GM12878 (cell line): ENCODE data around the gene RIMS3. TPM values are rescaled to one million over a fixed set of nuclear protein-coding genes. Genes with fewer than 3 reads are reported as not detected.

ENCODE experiments used
- ATAC-seq: fragments of 200-7000 bp; cut with Tn5 transposase; 3 replicates; pipeline ENCODE4 v1.9.1; 2020; ENCODE audit warnings: mild to moderate bottlenecking, moderate library complexity
- BruUV-seq: library from RNA; stranded (reverse); fragments of 400-500 nt; replicated peaks from 2 replicates; lab custom pipeline; 2021; lab: Mats Ljungman, UMichigan
- CTCF ChIA-PET: fragments of 300-600 bp; sonication (Branson Sonifier 250); formaldehyde crosslinking; extraction: SDS; loops from one replicate; lab custom pipeline; 2021; ENCODE audit warnings: inconsistent platforms; lab: Yijun Ruan, JAX
- POLR2A ChIA-PET: fragments of 350-600 bp; formaldehyde crosslinking; extraction: SDS; loops from one replicate; lab custom pipeline; 2021; ENCODE audit warnings: inconsistent platforms; lab: Charles Lee
- RAD21 ChIA-PET: fragments of 300-600 bp; sonication (Branson Sonifier 250); formaldehyde crosslinking; loops from one replicate; lab custom pipeline; 2023; ENCODE audit warnings: antibody characterized with exemption; ENCODE audit not compliant: unreplicated experiment; lab: Charles Lee
- SMC1A ChIA-PET: fragments of 300-600 bp; sonication (Branson Sonifier 250); formaldehyde crosslinking; loops from one replicate; lab custom pipeline; 2023; ENCODE audit not compliant: unreplicated experiment, uncharacterized antibody; lab: Charles Lee
- DNase-seq: peaks from one replicate; pipeline ENCODE4 v3.0.0-alpha.2; 2011; ENCODE audit warnings: low read depth, low spot score
- FAIRE-seq: peaks from 3 replicates; lab custom pipeline; 2011; peaks lifted over from hg19 to GRCh38; lab: Jason Lieb, UNC
- H2AFZ ChIP-seq: 2 replicates; pipeline ENCODE4 v1.6.0; 2011; ENCODE audit warnings: low read depth, low read length, control low read depth; ENCODE audit not compliant: control insufficient read depth
- H3K27ac ChIP-seq: 2 replicates; pipeline ENCODE4 v1.5.1; 2011; ENCODE audit warnings: control low read depth; ENCODE audit not compliant: control insufficient read depth, insufficient read depth
- H3K27me3 ChIP-seq, 2 experiments: replicated peaks in 1 of 2; 2 replicates each; pipeline versions ENCODE4 v1.6.0 to v1.6.1; 2011; ENCODE audit warnings: low read length in 1 of 2; ENCODE audit not compliant: control insufficient read depth in 2 of 2, insufficient read depth in 2 of 2
- H3K36me3 ChIP-seq, 2 experiments: 2 replicates each; pipeline ENCODE4 v1.5.1; 2011; ENCODE audit warnings: low read length in 1 of 2; ENCODE audit not compliant: control insufficient read depth in 2 of 2, insufficient read depth in 2 of 2
- H3K4me1 ChIP-seq: 2 replicates; pipeline ENCODE4 v1.6.1; 2011; ENCODE audit warnings: mild to moderate bottlenecking, low read length, moderate library complexity, mixed read lengths; ENCODE audit not compliant: control insufficient read depth, insufficient read depth
- H3K4me2 ChIP-seq: 2 replicates; pipeline ENCODE4 v1.6.0; 2011; ENCODE audit warnings: control low read depth; ENCODE audit not compliant: control insufficient read depth, insufficient read depth
- H3K4me3 ChIP-seq: fragments of 200-600 bp; sonication (generic); 2 replicates; pipeline ENCODE4 v1.5.1; 2016
- H3K79me2 ChIP-seq: 2 replicates; pipeline ENCODE4 v1.6.0; 2011; ENCODE audit warnings: low read length; ENCODE audit not compliant: control insufficient read depth, insufficient read depth
- H3K9ac ChIP-seq: 2 replicates; pipeline ENCODE4 v1.8.0; 2011; ENCODE audit warnings: low read length, control low read depth, mixed read lengths; ENCODE audit not compliant: control insufficient read depth, insufficient read depth
- H3K9me3 ChIP-seq: replicated peaks from 3 replicates; pipeline ENCODE4 v1.5.1; 2011; ENCODE audit warnings: mild to moderate bottlenecking, low read length; ENCODE audit not compliant: control insufficient read depth, insufficient read depth
- H4K20me1 ChIP-seq: 2 replicates; pipeline ENCODE4 v1.6.0; 2011; ENCODE audit not compliant: control insufficient read depth, insufficient read depth
- ASH2L ChIP-seq: fragments of 300-600, 200-600 bp; sonication (generic); IDR thresholded peaks from 2 replicates; pipeline ENCODE4 v1.6.1; 2017; ENCODE audit warnings: low read depth, mild to moderate bottlenecking, borderline replicate concordance
- BACH1 ChIP-seq: fragments of 450-650 bp; IDR thresholded peaks from 2 replicates; pipeline ENCODE4 v1.6.1; 2017; ENCODE audit warnings: mild to moderate bottlenecking, borderline replicate concordance
- CHD1 ChIP-seq: IDR thresholded peaks from 2 replicates; pipeline ENCODE4 v1.6.1; 2012; ENCODE audit warnings: low read depth, low read length, improper control_type of control experiment
- HDGF ChIP-seq: fragments of 450-650 bp; IDR thresholded peaks from 2 replicates; pipeline ENCODE4 v1.6.1; 2016; ENCODE audit warnings: antibody characterized with exemption
- KDM1A ChIP-seq: fragments of 200-600 bp; sonication (generic); IDR thresholded peaks from 2 replicates; pipeline ENCODE4 v1.6.1; 2016; ENCODE audit warnings: borderline replicate concordance
- MYC ChIP-seq: IDR thresholded peaks from 2 replicates; pipeline ENCODE4 v1.6.1; 2011; ENCODE audit warnings: mild to moderate bottlenecking, low read length, moderate library complexity, inconsistent platforms; ENCODE audit not compliant: insufficient read depth, insufficient replicate concordance, insufficient read length, severe bottlenecking
- NFYA ChIP-seq: IDR thresholded peaks from 2 replicates; pipeline ENCODE4 v1.6.1; 2011; ENCODE audit warnings: low read depth, mild to moderate bottlenecking, low read length, improper control_type of control experiment, borderline replicate concordance
- POLR2AphosphoS2 ChIP-seq: IDR thresholded peaks from 2 replicates; pipeline ENCODE4 v1.6.1; 2011; ENCODE audit warnings: low read depth, mild to moderate bottlenecking, low read length, improper control_type of control experiment, moderate library complexity
- POLR2AphosphoS5 ChIP-seq: IDR thresholded peaks from 2 replicates; pipeline ENCODE4 v1.6.1; 2011; ENCODE audit warnings: mild to moderate bottlenecking, low read length, inconsistent platforms
- SMAD1 ChIP-seq: fragments of 450-650 bp; IDR thresholded peaks from 2 replicates; pipeline ENCODE4 v1.6.1; 2018; ENCODE audit warnings: mild to moderate bottlenecking, low read depth; ENCODE audit not compliant: partially characterized antibody
- SMC3 ChIP-seq: IDR thresholded peaks from 2 replicates; pipeline ENCODE4 v1.6.1; 2011; ENCODE audit warnings: low read length, improper control_type of control experiment, borderline replicate concordance
- TCF7 ChIP-seq: IDR thresholded peaks from 2 replicates; pipeline ENCODE4 v1.6.1; 2014; ENCODE audit warnings: antibody characterized with exemption, borderline replicate concordance
- YY1 ChIP-seq: IDR thresholded peaks from 2 replicates; pipeline ENCODE4 v1.6.1; 2011; ENCODE audit warnings: low read depth, mild to moderate bottlenecking, low read length
- WGBS: methylation state at CpG from one replicate; pipeline ENCODE4 v1.1.6; 2016; ENCODE audit warnings: low lambda C conversion rate; ENCODE audit not compliant: insufficient replicate concordance, insufficient coverage; ENCODE audit errors: missing lambda C conversion rate; 5-methylcytosine and 5-hydroxymethylcytosine counted together
- in situ Hi-C: fragments of 300-500 bp; cut with MboI; formaldehyde crosslinking; loops from 9 replicates; pipeline ENCODE4 v1.14.3; 2018; ENCODE audit warnings: mixed read lengths
- intact Hi-C: fragments of 100-400 bp; cut with micrococcal nuclease; formaldehyde crosslinking; loops from one replicate; pipeline ENCODE4 v1.14.2; 2022; ENCODE audit not compliant: unreplicated experiment
- polyA plus RNA-seq, 11 experiments: library from polyadenylated mRNA; depleted of rRNA in 4 of 11; unstranded in 6 of 11; stranded (reverse) in 5 of 11; fragments of >200 nt; fragmentation: Nextera tagmentation in 4 of 11; fragmentation: Illumina TruSeq in 1 of 11; extraction: Ambion mirVana in 4 of 11; extraction: Trizol in 1 of 11; gene quantifications; 1 replicate in 1 of 11; 2 replicates in 10 of 11; pipeline versions ENCODE4 v1.2.1 to v1.2.3, GENCODE V29; 2011 to 2016; ENCODE audit warnings: inconsistent platforms in 2 of 11, missing spikeins in 2 of 11, low read depth in 1 of 11
- total RNA-seq, 4 experiments: library from RNA; depleted of rRNA in 3 of 4; stranded (reverse); fragments of >200 nt in 3 of 4; fragmentation: Illumina TruSeq in 1 of 4; extraction: Trizol in 1 of 4; gene quantifications; 2 replicates each; pipeline versions ENCODE4 v1.2.1 to v1.2.3, GENCODE V29; 2013 to 2021
- TF ChIP-seq, protein P1 (sequence below): fragments of 450-650 bp; IDR thresholded peaks from 2 replicates; pipeline ENCODE4 v1.6.1; 2017; ENCODE audit warnings: mild to moderate bottlenecking, moderate library complexity

RIMS3 gene
- total and polyA plus RNA-seq, 10 of the 15 experiments (the other 5 are each of a cell fraction or from before 2014, with no cell fraction given), result 0.02 to 4.7 (median 0.39) TPM

DNA sequence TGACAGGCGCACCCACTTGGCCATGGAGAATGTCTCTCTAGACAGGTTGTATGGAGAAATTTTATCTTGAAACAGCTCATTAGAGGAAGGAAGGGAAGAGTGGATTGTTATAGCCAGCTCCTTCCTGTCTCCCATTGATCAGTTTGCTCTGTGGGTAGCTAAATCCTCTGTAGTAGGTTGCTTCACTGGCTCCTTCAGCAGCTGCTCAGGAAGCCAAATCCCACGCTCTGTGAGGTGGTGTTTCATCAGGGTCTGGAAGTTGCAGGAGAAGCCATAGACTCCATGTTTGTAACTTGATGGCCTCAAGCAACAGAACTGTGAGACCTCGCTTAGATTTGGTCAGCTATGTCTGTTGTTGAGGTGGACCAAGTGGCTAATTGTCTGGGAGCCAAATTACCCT is 19.2 kb upstream of the RIMS3 start:
- no peak overlapping the region for H3K4me3 ChIP-seq
- no peaks in the 10 kb centered on the region; the same call in 1 of the 2 replicates for H3K79me2 ChIP-seq
- ChIA-PET SMC1A (interaction anchor here (0.7 to 1.7 kb wide), 6 partner anchors 11 to 90 kb away, joined by 3 to 11 read pairs (median 5); no protein-coding TSS in a partner anchor), RAD21 (interaction anchor here (1.0 kb wide), 1 partner anchor 165 kb away, joined by 3 read pairs; no protein-coding TSS in a partner anchor), POLR2A (interaction anchor here (1.1 to 1.2 kb wide), 2 partner anchors 11 to 20 kb away, joined by 3 read pairs; partner anchors contain the start of gene RIMS3), CTCF (interaction anchor here (0.9 to 2.1 kb wide), 8 partner anchors 12 to 74 kb away, joined by 3 to 10 read pairs (median 4); no protein-coding TSS in a partner anchor)
- ATAC-seq (no peak), DNase-seq (no peak), FAIRE-seq (no peak)
- WGBS, result 97% methylated on average over 3 of the region's 3 CpGs
- H3K9ac ChIP-seq, result no peak overlapping the region
- intact Hi-C loops, result no loop called here
- no peak overlapping the region for H3K4me2 ChIP-seq
- TF ChIP-seq, protein P1, sequence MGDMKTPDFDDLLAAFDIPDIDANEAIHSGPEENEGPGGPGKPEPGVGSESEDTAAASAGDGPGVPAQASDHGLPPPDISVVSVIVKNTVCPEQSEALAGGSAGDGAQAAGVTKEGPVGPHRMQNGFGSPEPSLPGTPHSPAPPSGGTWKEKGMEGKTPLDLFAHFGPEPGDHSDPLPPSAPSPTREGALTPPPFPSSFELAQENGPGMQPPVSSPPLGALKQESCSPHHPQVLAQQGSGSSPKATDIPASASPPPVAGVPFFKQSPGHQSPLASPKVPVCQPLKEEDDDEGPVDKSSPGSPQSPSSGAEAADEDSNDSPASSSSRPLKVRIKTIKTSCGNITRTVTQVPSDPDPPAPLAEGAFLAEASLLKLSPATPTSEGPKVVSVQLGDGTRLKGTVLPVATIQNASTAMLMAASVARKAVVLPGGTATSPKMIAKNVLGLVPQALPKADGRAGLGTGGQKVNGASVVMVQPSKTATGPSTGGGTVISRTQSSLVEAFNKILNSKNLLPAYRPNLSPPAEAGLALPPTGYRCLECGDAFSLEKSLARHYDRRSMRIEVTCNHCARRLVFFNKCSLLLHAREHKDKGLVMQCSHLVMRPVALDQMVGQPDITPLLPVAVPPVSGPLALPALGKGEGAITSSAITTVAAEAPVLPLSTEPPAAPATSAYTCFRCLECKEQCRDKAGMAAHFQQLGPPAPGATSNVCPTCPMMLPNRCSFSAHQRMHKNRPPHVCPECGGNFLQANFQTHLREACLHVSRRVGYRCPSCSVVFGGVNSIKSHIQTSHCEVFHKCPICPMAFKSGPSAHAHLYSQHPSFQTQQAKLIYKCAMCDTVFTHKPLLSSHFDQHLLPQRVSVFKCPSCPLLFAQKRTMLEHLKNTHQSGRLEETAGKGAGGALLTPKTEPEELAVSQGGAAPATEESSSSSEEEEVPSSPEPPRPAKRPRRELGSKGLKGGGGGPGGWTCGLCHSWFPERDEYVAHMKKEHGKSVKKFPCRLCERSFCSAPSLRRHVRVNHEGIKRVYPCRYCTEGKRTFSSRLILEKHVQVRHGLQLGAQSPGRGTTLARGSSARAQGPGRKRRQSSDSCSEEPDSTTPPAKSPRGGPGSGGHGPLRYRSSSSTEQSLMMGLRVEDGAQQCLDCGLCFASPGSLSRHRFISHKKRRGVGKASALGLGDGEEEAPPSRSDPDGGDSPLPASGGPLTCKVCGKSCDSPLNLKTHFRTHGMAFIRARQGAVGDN, result no peak
- TF ChIP-seq BACH1 (no peak), POLR2AphosphoS2 (no peak), CHD1 (no peak), KDM1A (no peak), ASH2L (no peak), MYC (no peak), SMC3 (no peak), HDGF (no peak), NFYA (no peak), YY1 (no peak), POLR2AphosphoS5 (no peak), TCF7 (no peak), SMAD1 (no peak)
- no peaks in the 10 kb centered on the region for H4K20me1 ChIP-seq
- H3K27ac ChIP-seq, result no peak overlapping the region
- H2AFZ ChIP-seq, result no peak overlapping the region
- no peaks in the 10 kb centered on the region for H3K36me3 ChIP-seq
- no peaks in the 10 kb centered on the region for H3K9me3 ChIP-seq
- H3K4me1 ChIP-seq, result no peaks in the 10 kb centered on the region
- in situ Hi-C loops, result no loop called here
- no peaks in the 10 kb centered on the region for H3K27me3 ChIP-seq
- BruUV-seq, result no TSS peak
